Activated CD4-positive, alpha-beta T cell treated with anti-CD3 and anti-CD28 coated beads, Interleukin-2, Interleukin-6, amounts not matched to agents 100 ng/mL and 50 ng/mL, durations not matched to agents 16 hours and 8 hours (primary cell): ENCODE data around the gene PRKCE.

Source experiments
- DNase-seq: peaks from one replicate; pipeline ENCODE4 v3.0.0-alpha.2; 2020

Gene PRKCE

DNA sequence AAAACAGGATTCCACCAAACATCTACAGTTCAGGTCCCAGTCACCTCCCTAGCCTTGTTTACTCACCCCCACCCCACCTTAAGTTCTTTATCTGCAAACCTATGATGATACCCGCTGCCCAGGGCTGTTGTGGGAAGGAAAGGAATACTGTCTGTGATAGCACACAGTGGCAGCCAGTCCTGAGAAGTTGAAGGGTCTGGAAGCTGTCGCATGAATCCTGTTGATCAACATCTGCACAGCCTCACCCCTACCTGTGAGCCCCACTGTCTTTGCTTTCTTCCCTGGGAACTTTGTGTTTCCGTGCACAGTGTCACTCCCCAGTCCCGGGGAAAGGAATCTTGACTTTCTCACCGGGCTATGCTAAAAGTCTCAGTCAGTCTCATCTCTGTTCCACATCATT lies 485.0 kb downstream of the PRKCE start:
- no peak for DNase-seq

DNA sequence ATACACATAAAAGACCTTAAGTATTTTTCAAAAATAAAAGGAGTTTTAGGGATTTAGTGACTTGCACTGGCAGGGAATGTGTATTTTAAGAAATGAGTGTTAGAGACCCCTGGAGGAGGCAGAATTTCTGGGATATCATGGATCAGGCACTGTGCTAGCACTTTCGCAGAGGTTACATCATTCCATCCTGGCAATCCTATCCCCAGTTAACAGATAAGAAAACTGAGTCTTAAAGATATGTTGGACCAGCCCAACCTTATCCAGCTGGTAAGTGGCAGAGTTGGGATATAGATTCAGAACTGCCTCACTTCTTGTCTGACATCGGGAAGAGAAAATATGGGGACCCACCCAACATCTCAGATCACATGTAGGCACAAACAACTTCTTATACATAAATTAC lies 485.5 kb downstream of the PRKCE start:
- no peak for DNase-seq

DNA sequence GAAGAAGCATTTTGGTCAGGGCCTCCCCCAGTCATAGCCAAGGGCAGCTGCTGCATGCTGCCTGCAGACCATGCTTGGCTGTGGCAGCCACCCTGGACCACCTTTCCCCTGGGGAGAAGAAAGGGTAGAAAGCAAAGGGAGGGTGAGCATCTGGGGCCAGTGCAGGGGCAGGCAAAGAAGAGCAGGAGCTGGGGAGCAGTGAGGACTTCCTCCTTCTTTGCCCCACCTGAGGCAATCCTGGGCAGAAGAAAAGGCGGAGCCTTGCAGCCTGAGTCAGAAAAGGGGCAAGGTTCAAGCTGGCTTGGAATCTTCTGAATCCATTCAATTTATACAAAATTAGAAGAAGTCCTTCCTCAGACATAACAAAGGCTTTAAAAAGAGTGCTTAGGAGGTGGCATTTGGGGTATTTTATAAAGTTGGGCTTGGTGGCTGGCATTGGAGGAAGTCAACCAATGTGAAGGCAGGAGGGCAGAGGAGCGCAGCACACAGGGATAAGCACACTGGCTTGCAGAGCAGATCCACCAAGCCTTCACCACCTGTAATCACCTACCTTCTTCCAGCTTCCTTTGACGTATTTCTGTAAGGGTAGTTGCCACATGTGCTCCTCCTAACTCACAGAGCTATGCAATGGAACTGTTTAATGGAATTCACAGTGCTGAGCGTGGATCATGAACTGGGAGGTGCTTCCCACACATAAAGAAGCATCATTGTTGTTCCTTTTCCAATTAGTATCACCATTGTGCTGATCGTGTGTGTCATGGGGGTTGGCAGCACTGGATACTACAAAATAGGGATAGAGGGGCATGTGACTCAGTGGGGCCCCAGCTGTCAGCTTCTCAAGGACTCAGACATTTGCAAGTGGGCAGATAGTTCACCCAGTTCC lies 491.3 kb downstream of the PRKCE start:
- DNase-seq: no peak

- no peak for DNase-seq
These were observed 492.1 kb downstream of the PRKCE start for GRCh38 chr2:46143429-46144132.

GRCh38 chr2:46144133-46144800 lies 492.8 kb downstream of the PRKCE start:
- peak; percentile 14 for DNase-seq

- DNase-seq: no peak
These were observed 493.5 kb downstream of the PRKCE start for GRCh38 chr2:46145017-46145416.

- no peak for DNase-seq
These were observed 494.4 kb downstream of the PRKCE start for GRCh38 chr2:46145840-46146239.

DNA sequence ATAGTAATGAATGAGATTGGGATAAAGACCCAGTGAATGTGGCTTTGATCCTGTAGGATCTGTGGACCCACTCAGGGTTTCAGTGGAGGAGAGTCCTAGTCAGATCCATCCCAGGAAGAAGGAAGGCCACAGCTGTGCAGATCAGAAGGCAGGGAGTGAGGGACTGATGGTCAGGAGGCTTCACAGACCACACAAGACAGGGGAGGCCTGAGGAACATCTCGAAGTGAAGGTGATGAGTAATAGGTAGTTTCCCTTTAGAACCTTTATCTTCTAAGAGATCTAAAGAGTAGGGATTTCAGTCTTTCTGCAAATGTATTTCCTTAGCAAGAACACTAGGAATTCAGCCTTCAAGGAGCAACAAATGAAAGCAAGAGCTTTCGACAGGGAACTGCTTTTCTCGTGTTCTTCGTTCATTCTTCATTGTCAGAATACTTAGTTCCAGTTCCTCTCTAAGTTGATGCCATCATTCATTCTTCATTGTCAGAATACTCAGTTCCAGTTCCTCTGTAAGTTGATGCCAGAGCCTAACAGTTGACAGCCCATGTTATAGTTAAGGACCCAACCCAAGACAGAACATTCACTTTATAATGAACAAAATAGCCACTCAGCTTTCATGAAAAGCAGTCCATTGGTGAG lies 495.5 kb downstream of the PRKCE start:
- peak; percentile 23 for DNase-seq

DNA sequence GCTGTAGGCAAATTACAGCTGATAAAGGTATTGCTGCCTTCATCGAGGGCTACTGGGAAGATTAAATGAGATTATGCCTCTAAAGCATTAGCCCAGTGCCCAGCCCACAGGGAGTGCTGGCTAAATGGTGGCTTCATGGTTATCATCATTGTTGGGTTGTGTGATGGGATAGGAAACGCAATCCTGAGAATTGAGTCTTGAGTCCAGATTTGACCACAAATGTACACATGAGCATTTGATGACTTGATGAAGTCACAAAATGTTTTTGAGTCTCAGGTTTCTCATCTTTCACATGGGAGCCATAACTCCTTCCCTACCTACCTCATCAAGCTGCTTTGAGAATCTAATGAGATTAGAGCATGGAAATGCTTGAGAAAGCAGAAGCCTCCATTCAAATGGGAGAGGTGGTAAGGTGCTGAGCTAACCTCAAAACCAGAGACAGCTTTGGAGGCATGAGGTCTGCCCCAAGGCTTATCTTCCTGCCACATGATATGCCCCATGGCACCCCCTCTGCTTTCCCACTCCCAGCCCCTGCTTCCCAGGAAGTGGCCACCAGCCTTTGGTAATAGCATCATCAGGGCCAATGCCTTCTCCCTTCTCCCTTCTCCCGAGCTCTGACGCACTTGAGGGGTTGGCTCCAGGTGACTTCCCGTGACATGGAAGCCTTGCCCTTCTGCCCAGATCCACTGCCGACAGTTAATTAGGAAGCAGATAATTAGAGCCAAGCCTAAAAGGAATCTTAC lies 496.3 kb downstream of the PRKCE start:
- DNase-seq: no peak

- no peak for DNase-seq
These were observed 496.9 kb downstream of the PRKCE start for GRCh38 chr2:46148369-46148736.

GRCh38 chr2:46150445-46150955 lies 499.0 kb downstream of the PRKCE start:
- no peak for DNase-seq

DNA sequence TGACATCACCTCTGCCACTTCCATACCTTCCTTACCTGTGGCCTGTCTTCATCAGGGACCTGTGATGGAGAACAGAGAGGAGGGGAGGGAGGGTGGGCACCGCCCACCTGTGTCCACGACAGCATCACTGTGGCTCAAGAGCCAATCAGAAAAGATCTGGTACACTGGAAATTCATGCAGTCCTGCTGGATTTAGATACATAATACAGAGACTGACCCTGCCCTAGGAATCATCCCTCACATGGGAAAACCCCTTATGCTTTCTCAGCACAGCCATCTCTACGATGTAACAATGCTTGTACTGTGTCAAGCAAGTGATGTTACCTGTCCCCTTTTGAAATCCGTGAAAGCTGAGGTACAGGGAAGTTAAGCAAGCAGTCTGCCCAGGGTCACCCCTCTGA lies 500.1 kb downstream of the PRKCE start:
- no peak for DNase-seq

- DNase-seq: no peak
These were observed 502.7 kb downstream of the PRKCE start for GRCh38 chr2:46153996-46154753.

- DNase-seq: no peak
These were observed 505.8 kb downstream of the PRKCE start for GRCh38 chr2:46157072-46157965.

- no peak for DNase-seq
These were observed 506.5 kb downstream of the PRKCE start for GRCh38 chr2:46157966-46158310.

- no peak for DNase-seq
These were observed 507.2 kb downstream of the PRKCE start for GRCh38 chr2:46158661-46159060.

GRCh38 chr2:46160326-46160725 lies 508.9 kb downstream of the PRKCE start:
- no peak for DNase-seq

- no peak for DNase-seq
These were observed 509.8 kb downstream of the PRKCE start for GRCh38 chr2:46161315-46161714.

GRCh38 chr2:46161911-46162310 lies 510.4 kb downstream of the PRKCE start:
- no peak for DNase-seq

- DNase-seq: no peak
These were observed 511.0 kb downstream of the PRKCE start for GRCh38 chr2:46162329-46163097.
